ENCODE measurements around the gene TBL3. TPM values are rescaled to one million over a fixed set of nuclear protein-coding genes. Genes with fewer than 3 reads are reported as not detected.

TBL3 gene
- total and polyA plus RNA-seq, 9 of the 15 experiments (the other 6 are each of a cell fraction or from before 2014, with no cell fraction given): 0.97 to 117 (median 24.5) TPM

GRCh38 chr16:1963806-1964505 lies 7.9 kb upstream of the TBL3 start (continued):
- no peak for TF ChIP-seq ZNF518B (CRISPR knock-in tag; IDR thresholded peaks at IDR 0.05)
- no peak for TF ChIP-seq KHSRP (IDR thresholded peaks at IDR 0.05)
- TF ChIP-seq, protein P1, sequence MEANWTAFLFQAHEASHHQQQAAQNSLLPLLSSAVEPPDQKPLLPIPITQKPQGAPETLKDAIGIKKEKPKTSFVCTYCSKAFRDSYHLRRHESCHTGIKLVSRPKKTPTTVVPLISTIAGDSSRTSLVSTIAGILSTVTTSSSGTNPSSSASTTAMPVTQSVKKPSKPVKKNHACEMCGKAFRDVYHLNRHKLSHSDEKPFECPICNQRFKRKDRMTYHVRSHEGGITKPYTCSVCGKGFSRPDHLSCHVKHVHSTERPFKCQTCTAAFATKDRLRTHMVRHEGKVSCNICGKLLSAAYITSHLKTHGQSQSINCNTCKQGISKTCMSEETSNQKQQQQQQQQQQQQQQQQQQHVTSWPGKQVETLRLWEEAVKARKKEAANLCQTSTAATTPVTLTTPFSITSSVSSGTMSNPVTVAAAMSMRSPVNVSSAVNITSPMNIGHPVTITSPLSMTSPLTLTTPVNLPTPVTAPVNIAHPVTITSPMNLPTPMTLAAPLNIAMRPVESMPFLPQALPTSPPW (CRISPR knock-in tag; IDR thresholded peaks at IDR 0.05): no peak
- TF ChIP-seq ATF3 (IDR thresholded peaks at IDR 0.05): no peak
- TF ChIP-seq ATF3 (CRISPR knock-in tag; conservative IDR thresholded peaks at IDR 0.05): peak; percentile 83
- no peak for TF ChIP-seq RBM15 (IDR thresholded peaks at IDR 0.05; ENCODE audit: insufficient read depth, low read length)
- no peak for TF ChIP-seq ZNF354B (CRISPR knock-in tag; IDR thresholded peaks at IDR 0.05)
- TF ChIP-seq HOMEZ (CRISPR knock-in tag; IDR thresholded peaks at IDR 0.05): no peak
- peak; percentile 86; the same call in 1 of the 2 replicates for TF ChIP-seq SRSF3 (IDR thresholded peaks at IDR 0.05; ENCODE audit: insufficient read depth, low read length)
- TF ChIP-seq NKRF (IDR thresholded peaks at IDR 0.05; ENCODE audit: borderline replicate concordance): peak; percentile 85
- no peak for TF ChIP-seq ZNF324 (CRISPR knock-in tag; IDR thresholded peaks at IDR 0.05)
- TF ChIP-seq PURB (CRISPR knock-in tag; IDR thresholded peaks at IDR 0.05; ENCODE audit: low read depth): no peak
- TF ChIP-seq FOXP4 (CRISPR knock-in tag; IDR thresholded peaks at IDR 0.05; ENCODE audit: borderline replicate concordance): no peak
